Subcutaneous adipose tissue (tissue), 4 donors: ENCODE results near the gene COL6A2. TPM values are rescaled to one million over a fixed set of nuclear protein-coding genes. Genes with fewer than 3 reads are reported as not detected.

Experiments
- total RNA-seq, 4 donors: library from RNA; depleted of rRNA; stranded (reverse); fragments of >200 nt; gene quantifications; one replicate each; pipeline ENCODE4 v1.1.0, GENCODE V29; 2016
- TF ChIP-seq, protein P1 (sequence below): fragments of 450-650 bp; IDR thresholded peaks from one replicate; pipeline ENCODE4 v1.5.1; 2016; ENCODE audit warnings: low read depth, mild to moderate bottlenecking, control low read depth, antibody characterized with exemption, moderate library complexity

Gene COL6A2
- total RNA-seq, 4 donors from 2014 or later, result 223 to 1,493 (median 826) TPM

DNA sequence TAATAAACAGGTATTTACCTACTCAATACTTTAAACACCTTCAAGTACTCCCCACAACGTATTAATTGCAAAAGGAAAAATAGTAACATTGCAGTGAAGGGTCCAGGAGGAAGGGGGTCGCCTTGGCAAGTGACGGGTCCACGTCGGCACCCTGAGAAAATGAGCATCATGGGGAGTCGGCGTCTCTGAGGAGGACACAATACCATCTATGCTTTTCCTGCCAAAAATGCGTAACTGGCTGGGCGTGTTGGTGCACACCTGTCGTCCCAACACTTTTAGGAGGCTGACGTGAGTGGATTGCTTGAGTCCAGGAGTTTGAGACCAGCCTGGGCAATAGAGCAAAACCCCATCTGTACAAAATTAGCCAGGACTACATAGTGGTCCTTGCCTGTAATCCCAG, 50.2 kb downstream of the COL6A2 start:
- TF ChIP-seq, protein P1, sequence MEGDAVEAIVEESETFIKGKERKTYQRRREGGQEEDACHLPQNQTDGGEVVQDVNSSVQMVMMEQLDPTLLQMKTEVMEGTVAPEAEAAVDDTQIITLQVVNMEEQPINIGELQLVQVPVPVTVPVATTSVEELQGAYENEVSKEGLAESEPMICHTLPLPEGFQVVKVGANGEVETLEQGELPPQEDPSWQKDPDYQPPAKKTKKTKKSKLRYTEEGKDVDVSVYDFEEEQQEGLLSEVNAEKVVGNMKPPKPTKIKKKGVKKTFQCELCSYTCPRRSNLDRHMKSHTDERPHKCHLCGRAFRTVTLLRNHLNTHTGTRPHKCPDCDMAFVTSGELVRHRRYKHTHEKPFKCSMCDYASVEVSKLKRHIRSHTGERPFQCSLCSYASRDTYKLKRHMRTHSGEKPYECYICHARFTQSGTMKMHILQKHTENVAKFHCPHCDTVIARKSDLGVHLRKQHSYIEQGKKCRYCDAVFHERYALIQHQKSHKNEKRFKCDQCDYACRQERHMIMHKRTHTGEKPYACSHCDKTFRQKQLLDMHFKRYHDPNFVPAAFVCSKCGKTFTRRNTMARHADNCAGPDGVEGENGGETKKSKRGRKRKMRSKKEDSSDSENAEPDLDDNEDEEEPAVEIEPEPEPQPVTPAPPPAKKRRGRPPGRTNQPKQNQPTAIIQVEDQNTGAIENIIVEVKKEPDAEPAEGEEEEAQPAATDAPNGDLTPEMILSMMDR, result no peak

- TF ChIP-seq, protein P1, result no peak
Measured at GRCh38 chr21:46149205-46149901, 51.4 kb downstream of the COL6A2 start.

DNA sequence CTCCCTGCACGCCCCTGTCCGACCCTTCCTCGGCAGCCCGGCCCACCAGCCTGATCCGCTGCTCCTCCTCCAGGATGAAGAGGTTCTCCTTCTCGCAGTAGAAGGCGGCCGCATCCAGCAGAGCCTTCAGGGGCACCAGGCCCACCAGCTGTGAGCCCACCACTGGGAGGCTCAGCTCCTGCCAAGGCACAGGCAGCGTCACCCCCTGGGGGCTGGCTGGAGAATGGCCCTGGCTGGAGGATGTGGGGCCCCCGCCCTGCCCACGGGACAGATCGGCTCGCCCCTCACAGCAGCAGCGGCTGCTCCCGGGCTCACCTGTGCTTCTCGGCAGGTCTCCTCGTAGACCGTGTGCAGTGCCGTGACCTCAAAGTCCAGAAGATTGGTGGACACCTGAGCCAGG, 52.2 kb downstream of the COL6A2 start:
- TF ChIP-seq, protein P1, result no peak

DNA sequence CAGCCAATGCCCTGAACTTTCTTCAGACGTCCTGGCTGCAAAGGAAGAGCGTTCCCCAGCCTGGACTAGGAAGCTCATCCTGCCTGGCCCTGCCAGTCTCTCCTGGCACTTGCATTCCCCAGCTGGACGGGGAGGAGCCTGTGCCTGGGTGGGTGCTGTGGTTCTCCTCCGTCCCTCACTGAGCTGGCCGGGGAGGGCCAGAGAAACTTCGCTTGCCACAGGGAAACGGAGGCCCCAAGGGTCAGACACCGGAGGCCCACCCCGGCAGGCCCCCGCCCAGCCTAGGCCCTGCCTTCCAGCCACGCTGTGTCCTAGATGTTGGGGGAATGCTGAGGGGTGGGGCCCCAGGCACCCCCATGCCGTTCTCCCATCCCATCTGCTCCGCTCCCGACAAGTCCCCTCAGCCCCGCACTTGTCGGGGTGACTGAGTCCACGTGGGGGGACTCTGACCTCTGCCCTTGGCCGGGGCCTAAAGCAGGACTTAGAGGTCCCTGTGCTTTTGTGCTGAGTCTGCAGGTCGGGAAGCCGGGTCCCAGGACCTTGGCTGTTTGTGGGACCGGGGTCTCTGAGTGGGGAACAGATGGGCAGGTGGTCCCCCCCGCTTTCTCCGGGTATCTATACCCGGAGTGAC, 52.7 kb downstream of the COL6A2 start:
- TF ChIP-seq, protein P1, result no peak

DNA sequence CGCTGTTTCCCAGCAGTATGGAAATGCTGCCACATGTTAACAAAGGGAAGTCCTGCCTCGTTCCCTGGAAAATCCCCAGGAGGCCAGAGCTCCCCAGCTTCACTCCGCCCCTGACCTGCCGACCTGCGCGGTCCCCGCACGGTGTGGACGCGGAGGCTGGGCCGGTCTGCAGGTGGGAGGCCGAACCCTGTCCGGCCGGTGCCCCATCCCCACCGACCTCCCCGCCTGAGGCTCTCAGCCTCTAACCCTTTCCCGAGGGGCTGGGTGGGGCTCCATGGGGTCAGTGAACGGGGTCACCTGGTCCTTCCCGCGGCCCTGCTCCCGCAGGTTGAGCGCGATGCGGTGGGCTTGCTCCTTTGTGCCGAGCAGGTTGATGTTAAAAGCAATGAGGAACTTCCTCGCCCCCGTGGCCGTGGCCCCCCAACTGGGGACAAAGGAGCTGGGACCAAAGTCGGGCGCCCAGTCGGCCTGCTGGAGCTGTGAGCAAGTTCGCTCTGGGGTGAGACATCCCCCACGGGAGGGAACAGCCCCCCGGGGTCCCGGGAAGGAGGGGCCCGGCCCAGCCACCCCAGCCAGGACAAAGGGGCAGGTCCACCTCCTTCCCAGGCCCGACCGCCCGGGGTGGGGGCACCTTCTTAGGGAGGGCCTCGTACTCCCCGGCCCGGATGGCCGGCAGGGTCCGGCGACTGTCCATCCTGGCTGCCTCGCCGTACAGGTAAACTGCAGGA, 53.5 kb downstream of the COL6A2 start:
- TF ChIP-seq, protein P1, result no peak

GRCh38 chr21:46151989-46152926, 54.3 kb downstream of the COL6A2 start:
- TF ChIP-seq, protein P1, result no peak
